ENCODE results near the gene CCM2L. TPM values are rescaled to one million over a fixed set of nuclear protein-coding genes. Genes with fewer than 3 reads are reported as not detected.

The CCM2L gene
- polyA plus RNA-seq, 3 donors = not detected

DNA sequence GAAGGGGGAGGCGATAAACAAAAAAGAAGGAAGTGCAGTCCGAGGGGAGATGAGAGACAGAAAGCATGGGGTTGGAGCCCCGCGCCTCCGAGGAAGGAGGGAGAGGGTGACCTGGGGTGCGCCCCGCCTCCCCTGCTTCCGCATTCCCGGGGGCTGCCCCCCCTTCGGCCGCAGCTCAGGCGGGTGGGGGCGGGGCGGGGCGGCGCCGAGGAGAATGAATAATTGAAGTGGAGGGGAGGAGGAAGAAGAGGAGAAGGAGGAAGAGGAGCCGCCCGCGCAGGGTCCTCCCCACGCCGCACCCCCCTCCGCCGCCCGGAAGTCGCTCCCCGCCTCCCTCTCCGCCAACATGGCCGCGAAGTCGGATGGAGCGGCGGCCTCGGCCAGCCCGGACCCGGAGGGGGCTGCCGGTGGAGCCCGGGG is 42.4 kb upstream of the CCM2L start, which contains the start of gene XKR7:
XKR7 (plus strand) TSS at position 322 of the 420 bp plus-strand sequence; CDS start at position 347, 25 bp downstream.
- peaks cover 8% of the 10 kb centered on the region in 2 donors for H3K4me1 ChIP-seq (ENCODE audit: control insufficient read depth in 1 of 2, insufficient read depth in 2 of 2, low read length in 2 of 2)
- no peaks in the 10 kb centered on the region for H3K9me3 ChIP-seq (replicated peaks in 1 of 2; ENCODE audit: control insufficient read depth in 1 of 2, insufficient read depth in 1 of 2, low read length in 2 of 2)
- peak; percentile 26 to 62 (median 31) for DNase-seq
- Mint-ChIP-seq H3K4me1 (peaks cover 12% of the 10 kb centered on the region), H3K4me3 (peak within 1 kb of the TSS; percentile 85 to 97), H3K27me3 (ENCODE audit: low read depth in 3 of 3) (peaks cover 31 to 38% (median 32%) of the 10 kb centered on the region in 3 donors), H3K9me3 (peaks cover 0 to 4% (median 0%) of the 10 kb centered on the region in 7 donors), H3K36me3 (no peaks in the 10 kb centered on the region), H3K27ac (no peak within 1 kb of the TSS)
- WGBS (ENCODE audit: insufficient coverage) = under 1% methylated on average over 22 of the region's 38 CpGs
- no peaks in the 10 kb centered on the region for H3K36me3 ChIP-seq (replicated peaks in 1 of 2; ENCODE audit: control insufficient read depth in 1 of 2, insufficient read depth in 2 of 2, low read length in 2 of 2)
- no peaks in the 10 kb centered on the region for H4K20me1 ChIP-seq (ENCODE audit: insufficient read depth, low read length)
- peaks cover 15 to 27% of the 10 kb centered on the region in 2 donors for H3K27me3 ChIP-seq (ENCODE audit: control insufficient read depth in 2 of 2, insufficient read depth in 2 of 2, low read length in 2 of 2)
- peak within 1 kb of the TSS; percentile 77 for H3K4me2 ChIP-seq (replicated peaks; ENCODE audit: extremely low read depth, low read length, poor library complexity, severe bottlenecking)
- no peaks in the 10 kb centered on the region for H3K79me2 ChIP-seq (ENCODE audit: insufficient read depth, low read length)
- intact Hi-C loops (cut with micrococcal nuclease) = loop anchor here in 1 of 2 donors (10.0 kb wide), 1 partner anchor 127 kb away; no protein-coding TSS in a partner anchor
- H3K4me3 ChIP-seq (replicated peaks in 1 of 3; ENCODE audit: low read depth in 2 of 3, low read length in 3 of 3) = peak within 1 kb of the TSS; percentile 28 to 69 (median 41)
- no peak for TF ChIP-seq CTCF (IDR thresholded peaks at IDR 0.05)
- no peak within 1 kb of the TSS for H2AFZ ChIP-seq (ENCODE audit: insufficient read depth, low read depth, low read length, poor library complexity, severe bottlenecking)
- no peak within 1 kb of the TSS for H3K27ac ChIP-seq (ENCODE audit: low read depth in 1 of 2, low read length in 2 of 2)
- H3K9ac ChIP-seq (ENCODE audit: insufficient read depth, low read length, poor library complexity, severe bottlenecking) = no peak within 1 kb of the TSS

GRCh38 chr20:31968291-31969126 is 41.7 kb upstream of the CCM2L start:
- Histone ChIP-seq H4K20me1 (ENCODE audit: insufficient read depth, low read length) (no peaks in the 10 kb centered on the region), H3K9me3 (replicated peaks in 1 of 2; ENCODE audit: control insufficient read depth in 1 of 2, insufficient read depth in 1 of 2, low read length in 2 of 2) (no peaks in the 10 kb centered on the region), H2AFZ (ENCODE audit: insufficient read depth, low read depth, low read length, poor library complexity, severe bottlenecking) (no peak overlapping the region), H3K4me3 (replicated peaks in 1 of 3; ENCODE audit: low read depth in 2 of 3, low read length in 3 of 3) (peak overlapping the region; percentile 28 to 69 (median 41)), H3K27ac (ENCODE audit: low read depth in 1 of 2, low read length in 2 of 2) (no peak overlapping the region), H3K27me3 (ENCODE audit: control insufficient read depth in 2 of 2, insufficient read depth in 2 of 2, low read length in 2 of 2) (peaks cover 15 to 27% of the 10 kb centered on the region in 2 donors), H3K9ac (ENCODE audit: insufficient read depth, low read length, poor library complexity, severe bottlenecking) (no peak overlapping the region), H3K4me1 (ENCODE audit: control insufficient read depth in 1 of 2, insufficient read depth in 2 of 2, low read length in 2 of 2) (peaks cover 8% of the 10 kb centered on the region in 2 donors), H3K36me3 (replicated peaks in 1 of 2; ENCODE audit: control insufficient read depth in 1 of 2, insufficient read depth in 2 of 2, low read length in 2 of 2) (no peaks in the 10 kb centered on the region), H3K79me2 (ENCODE audit: insufficient read depth, low read length) (no peaks in the 10 kb centered on the region), H3K4me2 (replicated peaks; ENCODE audit: extremely low read depth, low read length, poor library complexity, severe bottlenecking) (peak overlapping the region; percentile 77)
- Mint-ChIP-seq H3K36me3 (no peaks in the 10 kb centered on the region), H3K27me3 (ENCODE audit: low read depth in 3 of 3) (peaks cover 28 to 39% (median 32%) of the 10 kb centered on the region in 3 donors), H3K4me3 (peak overlapping the region; percentile 85 to 97), H3K9me3 (peaks cover 0 to 4% (median 0%) of the 10 kb centered on the region in 7 donors), H3K27ac (no peak overlapping the region), H3K4me1 (peaks cover 12% of the 10 kb centered on the region)
- TF ChIP-seq CTCF (IDR thresholded peaks at IDR 0.05) = no peak
- 2% methylated on average over 42 of the region's 57 CpGs for WGBS (ENCODE audit: insufficient coverage)
- intact Hi-C loops (cut with micrococcal nuclease) = loop anchor here in 1 of 2 donors (10.0 kb wide), 1 partner anchor 126 kb away; no protein-coding TSS in a partner anchor
- peak; percentile 62 to 65 (median 64) for DNase-seq

All from CD14-positive monocyte (primary cell).